K562 (cell line): Measurements from ENCODE around the gene CLASP2. TPM values are rescaled to one million over a fixed set of nuclear protein-coding genes. Genes with fewer than 3 reads are reported as not detected.
A peak's percentile ranks its signal among the peaks of the same experiment; 100 is the strongest.

Experiments
- ATAC-seq: fragments of 200-7000 bp; cut with Tn5 transposase; 3 replicates; pipeline ENCODE4 v1.9.1; 2020; ENCODE audit warnings: moderate library complexity
- BruUV-seq: library from RNA; stranded (reverse); fragments of 400-500 nt; replicated peaks from 2 replicates; lab custom pipeline; 2021; lab: Mats Ljungman, UMichigan
- CTCF ChIA-PET: fragments of 300-600 bp; formaldehyde crosslinking; extraction: SDS; loops from one replicate; lab custom pipeline; 2021; ENCODE audit warnings: low intra/inter-chr PET ratio; lab: Yijun Ruan, JAX
- POLR2A ChIA-PET: fragments of 300-600, 350-650 bp; sonication (Branson Sonifier 250); formaldehyde crosslinking; extraction: SDS; loops from one replicate; lab custom pipeline; 2021; ENCODE audit warnings: antibody characterized with exemption, inconsistent platforms; lab: Yijun Ruan, JAX
- DNase-seq, 4 experiments: peaks; one replicate each; pipeline versions ENCODE4 v3.0.0 to v3.0.0-alpha.2; 2011 to 2018; ENCODE audit warnings: low spot score in 3 of 4, mixed read lengths in 3 of 4; ENCODE audit errors: extremely low read depth in 1 of 4
- FAIRE-seq: peaks from 2 replicates; lab custom pipeline; 2011; peaks lifted over from hg19 to GRCh38; lab: Jason Lieb, UNC
- H2AFZ ChIP-seq: 2 replicates; pipeline ENCODE4 v1.6.0; 2011; ENCODE audit warnings: low read depth, low read length, control low read depth, inconsistent platforms
- H3K27ac ChIP-seq: fragments of 200-600 bp; 3 replicates; pipeline ENCODE4 v1.8.0; 2011; ENCODE audit warnings: low read depth, mild to moderate bottlenecking, control low read depth, inconsistent platforms, low read length, moderate library complexity, mixed read lengths; ENCODE audit errors: extremely low read depth
- H3K27me3 ChIP-seq, 2 experiments: fragments of 300-600 bp in 1 of 2; 2 replicates in 1 of 2; 3 replicates in 1 of 2; pipeline versions ENCODE4 v1.6.0 to v1.8.0; 2011; ENCODE audit warnings: inconsistent platforms in 2 of 2, low read length in 2 of 2, mild to moderate bottlenecking in 1 of 2, mixed read lengths in 1 of 2, moderate library complexity in 1 of 2; ENCODE audit not compliant: control insufficient read depth in 2 of 2, insufficient read depth in 2 of 2
- H3K36me3 ChIP-seq: fragments of 300-600 bp; 3 replicates; pipeline ENCODE4 v1.8.0; 2011; ENCODE audit warnings: mild to moderate bottlenecking, low read length, inconsistent platforms; ENCODE audit not compliant: control insufficient read depth, insufficient read depth
- H3K4me1 ChIP-seq, 2 experiments: fragments of 200-600 bp in 1 of 2; replicated peaks in 1 of 2; 2 replicates in 1 of 2; 3 replicates in 1 of 2; pipeline versions ENCODE4 v1.5.1 to v1.8.0; 2011; ENCODE audit warnings: inconsistent platforms in 2 of 2, low read length in 2 of 2, mild to moderate bottlenecking in 1 of 2, mixed read lengths in 1 of 2, moderate library complexity in 1 of 2; ENCODE audit not compliant: control insufficient read depth in 2 of 2, insufficient read depth in 2 of 2
- H3K4me2 ChIP-seq: 2 replicates; pipeline ENCODE4 v1.6.1; 2011; ENCODE audit warnings: low read length, control low read depth, inconsistent platforms, mixed read lengths; ENCODE audit not compliant: insufficient read depth
- H3K4me3 ChIP-seq: fragments of 200-600 bp; sonication (generic), shearing (Covaris generic); 2 replicates; pipeline ENCODE4 v1.5.1; 2016; ENCODE audit warnings: control low read depth, inconsistent platforms
- H3K79me2 ChIP-seq: fragments of 200-600 bp; 3 replicates; pipeline ENCODE4 v1.8.0; 2011; ENCODE audit warnings: low read length, inconsistent platforms; ENCODE audit not compliant: control insufficient read depth, insufficient read depth
- H3K9ac ChIP-seq, 2 experiments: 2 replicates each; pipeline versions ENCODE4 v1.6.0 to v1.6.1; 2011; ENCODE audit warnings: low read depth in 2 of 2, low read length in 2 of 2, control low read depth in 1 of 2, inconsistent platforms in 1 of 2, mild to moderate bottlenecking in 1 of 2, mixed read lengths in 1 of 2; ENCODE audit not compliant: insufficient read depth in 1 of 2
- H3K9me1 ChIP-seq: one replicate; pipeline ENCODE4 v1.6.0; 2011; ENCODE audit warnings: inconsistent platforms, mild to moderate bottlenecking, low read length, moderate library complexity; ENCODE audit not compliant: control insufficient read depth, insufficient read depth
- H3K9me3 ChIP-seq: replicated peaks from 2 replicates; pipeline ENCODE4 v1.5.1; 2011; ENCODE audit warnings: low read depth, low read length, inconsistent platforms; ENCODE audit not compliant: control insufficient read depth, insufficient read depth
- H4K20me1 ChIP-seq: replicated peaks from 2 replicates; pipeline ENCODE4 v1.6.1; 2011; ENCODE audit warnings: low read length, inconsistent platforms, mixed read lengths; ENCODE audit not compliant: control insufficient read depth, insufficient read depth
- AFF4 ChIP-seq: sonication (generic); formaldehyde crosslinking; IDR thresholded peaks from 2 replicates; pipeline ENCODE4 v1.8.0; 2023; ENCODE audit warnings: mild to moderate bottlenecking, missing genetic modification reagents
- ATF4 ChIP-seq: fragments of 450-650 bp; formaldehyde crosslinking; IDR thresholded peaks from 2 replicates; pipeline ENCODE4 v1.4.0; 2022; ENCODE audit warnings: mild to moderate bottlenecking, moderate library complexity
- EP400 ChIP-seq: fragments of 450-650 bp; IDR thresholded peaks from 2 replicates; pipeline ENCODE4 v1.6.1; 2017; ENCODE audit warnings: antibody characterized with exemption, mild to moderate bottlenecking, moderate library complexity
- ETV1 ChIP-seq: fragments of 450-650 bp; conservative IDR thresholded peaks from 2 replicates; pipeline ENCODE4 v1.6.1; 2016; ENCODE audit warnings: missing genetic modification characterization, control low read depth, low read depth, missing compliant biosample characterization
- GATA2 ChIP-seq: sonication (generic); formaldehyde crosslinking; IDR thresholded peaks from 2 replicates; pipeline ENCODE4 v1.4.0; 2020; ENCODE audit warnings: mild to moderate bottlenecking, missing genetic modification reagents
- HCFC1 ChIP-seq: IDR thresholded peaks from 2 replicates; pipeline ENCODE4 v1.6.1; 2012; ENCODE audit warnings: low read depth, low read length, improper control_type of control experiment
- HDAC8 ChIP-seq: fragments of 450-650 bp; IDR thresholded peaks from 2 replicates; pipeline ENCODE4 v1.6.1; 2016; ENCODE audit warnings: mild to moderate bottlenecking, missing genetic modification characterization, moderate library complexity, missing compliant biosample characterization
- IRF2 ChIP-seq: sonication (generic); formaldehyde crosslinking; IDR thresholded peaks from 2 replicates; pipeline ENCODE4 v1.8.1; 2022; ENCODE audit warnings: mild to moderate bottlenecking, missing genetic modification reagents
- KDM2B ChIP-seq: fragments of 250-450 bp; sonication (Bioruptor Pico); IDR thresholded peaks from 2 replicates; pipeline ENCODE4 v1.8.0; 2021; ENCODE audit warnings: mild to moderate bottlenecking, moderate library complexity
- KLF13 ChIP-seq: fragments of 450-650 bp; IDR thresholded peaks from 2 replicates; pipeline ENCODE4 v1.6.1; 2016; ENCODE audit warnings: missing genetic modification characterization, low read depth, mild to moderate bottlenecking, missing compliant biosample characterization, moderate library complexity, borderline replicate concordance
- NFYB ChIP-seq: IDR thresholded peaks from 2 replicates; pipeline ENCODE4 v1.6.1; 2011; ENCODE audit warnings: mild to moderate bottlenecking, moderate library complexity; ENCODE audit not compliant: insufficient read length; ENCODE audit errors: extremely low read depth
- NRF1 ChIP-seq, 2 experiments: fragments of 450-650 bp; IDR thresholded peaks in 1 of 2; conservative IDR thresholded peaks in 1 of 2; 2 replicates each; pipeline ENCODE4 v1.6.1; 2014; ENCODE audit warnings: mild to moderate bottlenecking in 2 of 2
- PHB ChIP-seq: fragments of 250-450 bp; sonication (Bioruptor Pico); IDR thresholded peaks from 2 replicates; pipeline ENCODE4 v1.5.0; 2021
- PTBP1 ChIP-seq: fragments of 200-400 bp; formaldehyde crosslinking; IDR thresholded peaks from 2 replicates; pipeline ENCODE4 v1.6.1; 2017; ENCODE audit warnings: low read depth, low read length
- TAF1 ChIP-seq: IDR thresholded peaks from 2 replicates; pipeline ENCODE4 v1.6.1; 2011; ENCODE audit warnings: mild to moderate bottlenecking, low read length, moderate library complexity; ENCODE audit not compliant: insufficient read depth, control insufficient read depth, severe bottlenecking; ENCODE audit errors: extremely low read depth
- TCFL5 ChIP-seq: fragments of 250-450 bp; sonication (Bioruptor Pico); conservative IDR thresholded peaks from 2 replicates; pipeline ENCODE4 v1.6.1; 2021; ENCODE audit warnings: mild to moderate bottlenecking, moderate library complexity, matching md5 sums
- ZNF274 ChIP-seq: IDR thresholded peaks from 2 replicates; pipeline ENCODE4 v1.6.1; 2011; ENCODE audit warnings: low read depth, mild to moderate bottlenecking, low read length, moderate library complexity, borderline replicate concordance
- WGBS: fragments of 100-300 bp; shearing (Covaris generic); methylation state at CpG from one replicate; pipeline ENCODE4 v1.1.6; 2016; ENCODE audit warnings: low coverage, mixed read lengths; ENCODE audit not compliant: insufficient coverage; ENCODE audit errors: missing lambda C conversion rate; 5-methylcytosine and 5-hydroxymethylcytosine counted together
- in situ Hi-C: fragments of 300-500 bp; cut with MboI; formaldehyde crosslinking; loops from 4 replicates; pipeline ENCODE4 v1.15.0; 2018; ENCODE audit warnings: inconsistent platforms, mixed read lengths
- intact Hi-C: fragments of 100-400 bp; cut with micrococcal nuclease; formaldehyde crosslinking; loops from 2 replicates; pipeline ENCODE4 v1.14.2; 2022
- polyA plus RNA-seq, 8 experiments: library from polyadenylated mRNA; depleted of rRNA in 4 of 8; stranded (reverse) in 5 of 8; unstranded in 3 of 8; fragments of >200 nt; fragmentation: Nextera tagmentation in 2 of 8; fragmentation: Illumina TruSeq in 1 of 8; extraction: Ambion mirVana in 2 of 8; extraction: Trizol in 1 of 8; gene quantifications; 2 replicates each; pipeline versions ENCODE4 v1.2.1 to v1.2.3, GENCODE V29; 2011 to 2014; ENCODE audit warnings: inconsistent platforms in 1 of 8, missing spikeins in 1 of 8
- total RNA-seq, 7 experiments: library from RNA; depleted of rRNA in 6 of 7; stranded (reverse); fragments of >200 nt in 6 of 7; fragmentation: Illumina TruSeq in 2 of 7; extraction: Trizol in 2 of 7; gene quantifications; 2 replicates each; pipeline versions ENCODE4 v1.2.1 to v1.2.3, GENCODE V29; 2011 to 2021; ENCODE audit warnings: low replicate concordance in 1 of 7

The CLASP2 gene
- total and polyA plus RNA-seq, 9 of the 15 experiments (the other 6 are each of a cell fraction or from before 2014, with no cell fraction given), result 13.5 to 107 (median 71.8) TPM

- H3K4me2 ChIP-seq, result no peak overlapping the region
- H3K79me2 ChIP-seq, result no peaks in the 10 kb centered on the region
- FAIRE-seq (no peak), DNase-seq (peak in 1 of 4 experiments; percentile 12), ATAC-seq (no peak; the same call in 2 of the 3 replicates)
- no peak overlapping the region for H2AFZ ChIP-seq
- intact Hi-C loops (loop anchor here (10.0 kb wide), 1 partner anchor 499 kb away; no protein-coding TSS in a partner anchor), in situ Hi-C loops (no loop called here)
- CTCF ChIA-PET, result interaction anchor here (3.2 kb wide), 1 partner anchor 82 kb away, joined by 13 read pairs; no protein-coding TSS in a partner anchor
- H3K4me1 ChIP-seq, result no peaks in the 10 kb centered on the region
- H3K9me3 ChIP-seq, result no peaks in the 10 kb centered on the region
- H3K36me3 ChIP-seq, result peaks cover 33% of the 10 kb centered on the region; the same call in 2 of the 3 replicates
- H3K27ac ChIP-seq, result no peak overlapping the region
- 0 out of 2 replicates have a peak, but pooled peaks cover 5% of the 10 kb centered on the region for H4K20me1 ChIP-seq
- POLR2A ChIA-PET, result no interaction called here
- no TSS peak for BruUV-seq
- H3K9me1 ChIP-seq, result no peaks in the 10 kb centered on the region
- 51% methylated on average over 3 of the region's 3 CpGs for WGBS
- no peak overlapping the region for H3K4me3 ChIP-seq
- H3K9ac ChIP-seq, result no peak overlapping the region
- H3K27me3 ChIP-seq, result no peaks in the 10 kb centered on the region
- TF ChIP-seq KLF13 (0 out of 2 replicates have a peak, but pooled peaks have one; percentile 23), KDM2B (no peak), TAF1 (no peak), ETV1 (tag) (no peak), HDAC8 (no peak), GATA2 (CRISPR knock-in tag) (peak; percentile 61), IRF2 (CRISPR knock-in tag) (no peak), ATF4 (CRISPR knock-in tag) (no peak), NRF1 (conservative IDR thresholded peaks at IDR 0.05 in 1 of 2, IDR thresholded peaks at IDR 0.05 in 1 of 2) (no peak), AFF4 (CRISPR knock-in tag) (no peak), EP400 (no peak), TCFL5 (no peak), HCFC1 (no peak), NFYB (no peak), PTBP1 (no peak), PHB (no peak), ZNF274 (no peak)
These were observed 83.8 kb downstream of the CLASP2 start for GRCh38 chr3:33634262-33634661.
